ENCODE data around the gene SERINC1. TPM values are rescaled to one million over a fixed set of nuclear protein-coding genes. Genes with fewer than 3 reads are reported as not detected.
"Not testable (repeated sequence)": the region's sequence is repeated elsewhere in the genome, so short reads cannot be mapped to it uniquely, and the experiment has no call there.

SERINC1 gene
- 42.3 and 64.5 TPM in 2 replicates for total RNA-seq (2014; rRNA removed; shearing (Covaris generic))

DNA sequence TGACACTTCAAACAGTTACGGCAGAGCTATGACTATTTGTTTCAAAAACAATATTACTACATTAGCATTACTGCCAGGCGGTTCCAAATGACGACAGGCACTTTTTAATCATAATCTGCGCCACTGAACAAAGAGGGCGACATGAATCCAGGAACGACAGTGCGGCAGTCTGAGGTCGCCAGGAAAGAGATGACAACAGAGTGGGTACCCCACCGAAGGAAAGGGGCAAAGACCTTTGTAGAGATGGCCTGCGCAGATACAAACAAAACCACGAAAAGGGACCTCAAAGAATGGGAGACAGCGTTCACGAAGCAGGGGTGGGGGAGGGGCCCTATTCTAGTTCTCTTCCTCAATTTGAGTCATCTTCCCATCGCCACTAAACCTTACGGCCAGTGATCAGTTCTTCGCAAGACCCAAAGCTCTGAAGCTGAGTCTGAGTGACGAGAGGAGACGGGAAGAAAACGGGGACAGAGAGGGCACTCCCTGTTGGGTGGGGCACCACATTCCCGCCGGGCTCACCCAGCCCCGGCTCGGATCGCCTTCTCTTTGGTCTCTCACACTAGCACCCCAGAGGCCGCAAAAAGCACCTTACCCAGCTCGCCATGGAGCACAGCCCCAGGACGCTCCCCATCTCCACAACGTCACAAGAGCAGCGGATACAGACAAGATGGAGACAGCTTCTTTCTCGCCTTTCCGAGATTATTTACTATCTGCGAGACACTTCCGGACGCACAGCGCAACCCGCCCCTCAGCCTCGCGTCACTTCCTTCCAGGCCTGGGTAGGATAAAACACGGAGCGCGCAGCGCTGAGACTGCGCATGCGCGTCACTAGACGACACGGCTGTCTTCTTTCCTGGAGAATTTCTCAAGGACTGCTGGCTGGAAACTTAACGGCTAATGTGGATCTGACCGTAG is at the start of gene SERINC1:
Gene SERINC1 (minus strand): TSS at position 701 of the 915 bp plus-strand sequence. CDS start 70 bp downstream, at position 631.
- DNase-seq (ENCODE audit: low spot score), result peak; percentile 97
- in situ Hi-C loops (cut with HindIII; ENCODE audit: low sequenced_read_pairs), result no loop called here

DNA sequence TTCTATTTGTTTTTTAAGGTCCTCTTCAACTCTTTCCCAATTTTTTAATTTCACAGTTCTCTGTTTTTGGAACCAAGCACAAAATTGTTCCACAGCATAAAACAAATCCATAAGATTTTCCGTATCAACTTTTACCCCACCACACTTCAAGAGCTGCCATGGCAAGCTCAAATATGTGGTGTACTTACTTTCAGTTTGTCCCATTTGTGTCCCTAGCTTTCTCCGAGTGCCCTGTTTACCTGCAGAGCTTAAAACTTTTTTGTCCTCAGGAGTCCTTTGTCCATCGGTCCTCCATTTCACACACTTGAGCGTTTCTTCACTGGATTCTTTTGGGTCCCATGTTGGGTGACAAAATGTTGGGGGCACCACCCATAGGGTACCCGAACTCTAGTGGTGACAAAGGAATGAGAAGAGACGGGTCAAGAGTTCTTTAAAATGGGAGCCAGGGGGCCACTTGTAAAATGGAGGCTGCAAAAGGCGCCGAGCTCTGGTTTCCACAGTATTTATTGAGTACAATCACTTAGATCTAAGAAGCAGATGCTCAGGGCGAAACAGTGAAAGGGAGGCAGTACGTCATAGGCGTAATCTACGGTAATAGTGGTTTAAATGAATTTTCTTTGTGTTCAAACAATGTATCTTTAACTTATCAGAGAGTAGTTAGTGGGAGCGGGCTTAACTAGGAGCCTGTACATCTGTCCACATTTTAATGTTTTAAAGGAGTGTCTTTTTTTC is 39.8 kb upstream of the SERINC1 start:
- no peak for DNase-seq (ENCODE audit: low spot score)
- in situ Hi-C loops (cut with HindIII; ENCODE audit: low sequenced_read_pairs), result no loop called here

DNA sequence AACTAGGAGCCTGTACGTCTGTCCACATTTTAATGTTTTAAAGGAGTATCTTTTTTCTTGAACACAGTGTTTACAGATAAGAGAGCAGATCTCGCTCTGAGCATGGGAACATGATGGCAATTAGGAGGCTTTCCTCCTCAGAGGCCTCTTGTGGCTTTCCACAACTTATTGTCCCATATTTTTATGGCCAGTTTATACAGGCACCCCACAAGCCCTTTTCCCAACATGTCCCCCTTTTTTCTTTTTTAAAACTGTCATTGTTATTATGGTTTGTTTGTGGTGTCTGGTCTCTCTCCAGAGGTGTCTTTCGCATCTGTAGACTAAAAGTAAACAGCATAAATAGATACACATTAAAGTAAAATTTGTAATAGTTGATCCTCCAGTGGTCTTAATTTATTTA is 33.6 kb upstream of the SERINC1 start:
- in situ Hi-C loops (cut with HindIII; ENCODE audit: low sequenced_read_pairs), result not testable (repeated sequence)

DNA sequence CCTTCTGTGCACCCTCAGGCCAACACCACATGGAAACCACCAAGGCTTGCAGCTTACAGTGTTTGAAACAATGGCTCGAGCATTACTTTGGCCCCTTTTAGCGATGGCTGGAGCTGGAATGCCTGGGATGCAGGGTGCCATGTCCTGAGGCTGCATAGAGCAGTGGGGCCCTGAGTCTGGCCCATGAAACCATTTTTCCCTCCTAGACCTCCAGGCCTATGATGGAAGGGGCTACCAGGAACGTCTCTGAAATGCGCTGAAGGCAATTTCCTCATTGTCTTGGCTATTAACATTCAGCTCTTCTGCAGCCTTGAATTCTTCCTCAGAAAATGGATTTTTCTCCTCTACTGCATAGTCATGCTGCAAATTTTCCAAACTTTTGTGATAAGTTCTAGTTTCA is 29.9 kb upstream of the SERINC1 start:
- in situ Hi-C loops (cut with HindIII; ENCODE audit: low sequenced_read_pairs), result no loop called here

More for the DNA sequence above, 33.6 kb upstream of the SERINC1 start:
- not testable (repeated sequence) for DNase-seq (ENCODE audit: low spot score)

DNA sequence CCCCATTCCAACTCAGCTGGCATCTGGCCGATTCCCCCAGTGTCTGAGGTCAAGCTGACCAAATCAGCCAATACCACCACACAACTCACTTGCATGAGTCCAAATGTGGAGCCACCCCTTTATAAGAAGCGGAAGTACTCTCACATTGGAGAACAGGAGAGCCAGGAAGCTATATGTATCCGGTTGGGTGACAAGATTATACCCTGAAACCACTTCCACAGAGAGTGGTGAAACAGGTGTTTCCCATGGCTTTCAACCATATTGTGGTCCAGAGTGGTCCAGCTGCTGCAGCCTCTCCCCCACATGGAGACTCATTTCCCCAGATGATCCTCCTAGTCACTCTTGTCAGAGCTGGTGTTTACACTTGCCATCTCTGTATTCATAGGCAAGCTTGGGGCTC is 24.0 kb upstream of the SERINC1 start:
- in situ Hi-C loops (cut with HindIII; ENCODE audit: low sequenced_read_pairs), result no loop called here
- no peak for DNase-seq (ENCODE audit: low spot score)

More for the DNA sequence above, 29.9 kb upstream of the SERINC1 start:
- no peak for DNase-seq (ENCODE audit: low spot score)

DNA sequence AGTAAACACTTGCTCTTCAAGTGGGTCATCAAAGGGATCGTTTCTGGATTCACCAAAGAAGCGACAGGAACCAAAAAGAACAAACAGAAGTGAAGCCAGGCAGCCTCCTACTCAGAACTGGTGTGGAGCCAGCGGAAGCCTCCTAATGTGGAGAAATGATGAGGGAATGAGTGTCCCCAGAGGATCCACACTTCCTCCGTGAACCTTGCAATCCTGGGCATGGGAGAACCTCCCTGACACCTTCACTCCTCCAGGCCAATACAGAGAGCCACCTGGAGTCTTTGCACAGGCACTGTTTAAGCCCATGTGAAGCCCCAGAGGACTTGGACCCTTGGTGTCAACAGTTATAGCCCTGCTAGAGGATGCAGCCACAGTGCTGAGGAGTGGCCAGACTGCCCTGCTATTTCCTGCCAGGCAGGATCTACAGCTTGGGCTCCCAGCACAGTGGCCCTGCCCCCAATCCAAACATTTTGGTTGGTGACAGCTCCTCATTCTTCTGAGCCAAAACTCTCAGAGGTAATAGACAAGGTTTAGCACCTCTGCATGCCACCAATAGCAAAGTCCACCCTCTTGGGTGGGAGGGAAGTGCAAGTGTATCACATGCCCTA is 23.2 kb upstream of the SERINC1 start:
- no peak for DNase-seq (ENCODE audit: low spot score)
- in situ Hi-C loops (cut with HindIII; ENCODE audit: low sequenced_read_pairs), result no loop called here

DNA sequence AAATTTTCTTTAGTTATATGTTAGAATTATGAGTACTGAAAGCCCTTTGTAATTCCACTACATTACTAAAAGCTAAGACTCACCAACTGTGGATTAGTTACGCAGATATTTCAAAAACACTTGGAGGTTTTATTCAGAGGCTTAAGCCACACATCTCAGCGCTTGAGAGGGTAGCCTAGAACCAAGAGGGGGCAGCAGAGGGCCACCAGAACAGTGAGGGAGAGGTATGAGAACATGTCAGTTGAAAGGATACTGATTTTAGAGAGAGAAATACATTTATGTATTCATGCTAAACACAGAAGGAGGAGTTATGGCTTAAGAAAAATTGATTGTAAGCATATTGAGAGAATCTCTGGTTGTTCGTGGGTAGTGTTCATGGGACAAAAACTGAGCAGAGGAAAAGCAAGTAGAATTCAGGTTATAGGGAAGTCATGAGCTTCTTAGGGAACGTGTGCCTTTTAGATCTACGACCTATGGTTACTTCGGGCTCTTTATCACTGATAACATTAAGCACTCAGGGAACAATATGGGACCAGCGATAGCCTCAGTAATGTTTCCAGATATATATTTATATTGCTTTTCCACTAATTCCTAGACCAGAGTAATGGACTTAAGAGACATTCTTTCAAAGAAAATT is 20.4 kb upstream of the SERINC1 start:
- DNase-seq (ENCODE audit: low spot score), result peak; percentile 93
- in situ Hi-C loops (cut with HindIII; ENCODE audit: low sequenced_read_pairs), result no loop called here

DNA sequence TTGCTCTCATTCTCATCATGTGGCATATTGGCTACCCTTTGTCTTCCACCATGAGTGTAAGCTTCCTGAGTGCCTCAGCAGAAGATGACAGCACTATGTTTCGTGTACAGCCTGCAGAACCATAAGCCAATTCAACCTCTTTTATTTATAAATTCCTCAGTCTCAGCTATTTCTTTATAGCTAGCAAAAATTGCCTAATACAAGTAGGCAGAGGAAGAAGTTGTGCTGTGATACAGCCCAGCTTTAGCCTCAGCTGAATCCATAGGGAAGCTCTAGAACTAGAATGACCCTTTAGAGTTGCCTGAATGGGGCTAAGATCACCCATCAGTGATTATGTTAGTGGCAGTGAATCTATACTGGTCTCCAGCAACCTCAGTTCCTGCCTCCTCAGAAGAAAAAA is 19.0 kb upstream of the SERINC1 start:
- in situ Hi-C loops (cut with HindIII; ENCODE audit: low sequenced_read_pairs), result no loop called here
- DNase-seq (ENCODE audit: low spot score), result no peak

DNA sequence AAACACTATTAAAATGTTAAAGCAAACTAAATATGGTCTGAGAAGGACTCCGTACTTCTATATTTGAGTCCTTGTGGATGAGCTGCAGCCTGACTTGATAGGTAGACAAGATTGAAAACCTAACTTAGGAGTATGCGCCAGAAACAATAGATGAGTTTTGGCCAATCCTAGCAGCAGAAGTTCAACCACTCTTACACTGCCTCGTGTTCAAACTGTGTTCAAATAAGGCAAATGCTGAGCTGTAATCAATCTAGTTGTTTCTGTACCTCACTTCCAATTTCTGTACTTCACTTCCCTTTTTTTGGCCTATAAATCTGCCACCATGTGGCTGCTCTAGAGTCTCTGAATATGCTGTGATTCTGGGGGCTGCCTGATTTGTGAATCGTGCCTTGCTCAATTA is 13.2 kb upstream of the SERINC1 start:
- in situ Hi-C loops (cut with HindIII; ENCODE audit: low sequenced_read_pairs), result no loop called here
- DNase-seq (ENCODE audit: low spot score), result no peak

DNA sequence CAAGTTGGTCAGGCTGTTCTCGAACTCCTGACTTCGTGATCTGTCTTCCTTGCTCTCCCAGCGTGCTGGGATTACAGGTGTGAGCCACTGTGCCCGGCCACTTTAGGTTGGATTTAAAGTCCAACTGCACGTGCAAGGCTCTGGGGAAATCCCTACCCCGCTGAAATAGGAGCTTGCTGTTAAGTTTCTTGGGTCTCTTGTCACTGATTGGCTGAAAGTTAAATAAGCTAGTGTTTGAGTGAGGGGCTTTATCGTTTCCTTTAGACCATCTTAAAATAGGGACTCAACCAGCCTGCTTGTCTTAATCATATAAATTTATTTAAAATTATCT is 11.1 kb upstream of the SERINC1 start:
- DNase-seq (ENCODE audit: low spot score), result no peak
- in situ Hi-C loops (cut with HindIII; ENCODE audit: low sequenced_read_pairs), result no loop called here

DNA sequence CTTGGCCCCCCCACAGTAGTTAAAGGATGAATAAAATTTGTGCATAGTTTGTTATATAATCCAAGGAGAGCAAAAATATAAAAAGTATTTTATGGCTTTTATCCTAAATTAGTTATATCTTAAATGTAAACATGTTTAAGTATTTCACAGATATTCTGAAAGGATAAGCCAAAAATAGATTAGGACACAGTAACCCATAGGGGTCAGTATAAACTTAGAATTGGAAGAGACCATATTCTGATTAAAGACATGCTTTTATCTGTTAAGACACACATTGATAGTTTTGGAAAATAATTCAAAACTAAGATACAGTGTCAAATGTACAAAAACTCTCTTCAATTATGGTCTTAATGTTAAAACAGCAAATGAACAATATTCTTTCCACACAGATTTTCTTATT is 4.5 kb upstream of the SERINC1 start:
- DNase-seq (ENCODE audit: low spot score), result peak; percentile 25
- in situ Hi-C loops (cut with HindIII; ENCODE audit: low sequenced_read_pairs), result no loop called here

DNA sequence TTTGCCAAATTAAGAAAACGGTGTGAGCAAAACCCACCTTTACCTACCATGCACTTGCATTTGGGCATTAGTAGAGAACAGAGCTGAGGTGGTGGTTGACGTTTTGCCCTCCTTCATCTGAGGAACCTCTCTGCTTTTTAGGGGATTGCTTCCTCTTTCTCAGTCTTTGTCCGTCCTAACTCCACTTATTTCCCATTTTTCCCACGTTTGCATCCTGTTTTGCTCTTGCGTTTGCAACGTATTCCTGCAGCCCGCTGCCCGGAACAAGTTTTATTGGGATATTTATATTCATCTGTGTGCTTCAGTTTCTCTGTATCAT is 374 bp upstream of the SERINC1 start:
- in situ Hi-C loops (cut with HindIII; ENCODE audit: low sequenced_read_pairs), result no loop called here
- DNase-seq (ENCODE audit: low spot score), result no peak

DNA sequence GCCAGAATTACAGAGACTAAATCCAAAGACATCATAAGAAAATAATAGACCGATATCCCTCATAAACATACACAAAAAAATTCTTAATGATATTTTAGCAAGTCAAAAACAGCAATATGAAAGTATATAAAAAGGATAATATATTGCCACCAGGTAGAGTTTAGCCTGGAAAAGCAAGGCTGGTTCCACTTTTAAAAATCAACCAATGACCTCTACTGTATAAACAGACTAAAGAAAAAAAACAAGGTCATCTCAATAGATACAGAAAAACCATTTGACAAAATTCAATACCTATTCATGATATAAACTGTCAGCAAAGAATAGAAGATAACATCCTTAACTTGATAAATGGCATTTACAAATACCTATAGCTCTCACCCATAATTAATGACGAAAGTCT is 9.7 kb downstream of the SERINC1 start:
- in situ Hi-C loops (cut with HindIII; ENCODE audit: low sequenced_read_pairs), result no loop called here

DNA sequence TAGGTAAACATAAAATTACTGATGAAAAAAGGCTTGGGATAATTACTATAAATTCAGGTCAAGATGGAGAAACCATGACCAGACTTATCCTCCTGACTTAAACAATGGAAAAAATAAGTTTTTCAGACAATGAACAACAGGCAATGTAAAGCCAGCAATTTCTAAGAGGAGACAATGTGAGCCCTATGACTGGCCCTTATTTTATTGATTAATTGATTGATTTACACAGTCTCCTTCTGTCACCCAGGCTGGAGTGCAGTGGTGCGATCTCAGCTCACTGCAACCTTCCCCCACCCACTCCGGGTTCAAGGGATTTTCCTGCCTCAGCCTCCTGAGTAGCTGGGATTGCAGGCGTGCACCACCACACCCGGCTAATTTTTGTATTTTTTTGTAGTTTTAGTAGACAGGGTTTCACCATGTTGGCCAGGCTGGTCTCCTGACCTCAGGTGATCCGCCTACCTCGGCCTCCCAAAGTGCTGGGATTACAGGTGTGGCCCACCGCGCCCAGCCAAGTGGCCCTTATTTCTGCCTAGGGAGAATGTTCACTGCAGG is 11.7 kb downstream of the SERINC1 start:
- DNase-seq (ENCODE audit: low spot score); in situ Hi-C loops (cut with HindIII; ENCODE audit: low sequenced_read_pairs): not testable (repeated sequence)

More for the DNA sequence above, 9.7 kb downstream of the SERINC1 start:
- no peak for DNase-seq (ENCODE audit: low spot score)

DNA sequence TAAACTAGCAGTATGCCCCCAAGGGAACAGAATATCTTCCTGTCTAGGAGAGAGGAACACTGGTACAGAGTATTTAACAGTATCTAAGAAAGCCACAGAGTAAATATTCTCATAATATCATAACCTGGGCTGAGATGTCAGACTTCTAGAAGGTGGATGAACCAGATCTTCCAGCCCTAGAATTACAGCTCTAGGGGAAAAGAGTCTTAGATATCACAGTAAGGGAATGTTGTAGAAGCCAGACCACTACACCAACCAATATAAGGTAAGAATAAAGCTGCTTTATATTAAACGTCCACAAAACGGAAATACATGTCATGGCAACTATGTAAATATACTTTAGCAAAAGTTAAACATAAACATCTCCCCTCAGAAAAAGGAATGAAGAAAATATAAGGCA is 12.4 kb downstream of the SERINC1 start:
- no peak for DNase-seq (ENCODE audit: low spot score)
- in situ Hi-C loops (cut with HindIII; ENCODE audit: low sequenced_read_pairs), result no loop called here

DNA sequence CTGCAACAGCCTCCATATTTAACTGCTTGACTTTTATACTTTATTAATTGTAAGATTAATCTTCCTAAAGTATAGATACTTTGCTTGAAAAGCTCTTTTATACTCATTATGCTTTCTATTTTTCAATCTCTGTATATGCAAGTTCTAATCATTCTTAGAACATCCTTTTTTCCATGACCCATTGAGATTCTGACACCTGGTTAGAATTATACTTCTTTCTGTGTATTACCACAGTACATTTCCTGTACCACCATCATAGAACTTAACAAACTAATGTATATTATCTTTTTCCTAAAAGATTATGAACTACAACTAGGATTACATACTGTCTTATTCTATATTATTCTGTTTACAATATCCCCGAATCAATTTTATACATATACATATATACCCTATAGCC is 13.5 kb downstream of the SERINC1 start:
- no peak for DNase-seq (ENCODE audit: low spot score)
- in situ Hi-C loops (cut with HindIII; ENCODE audit: low sequenced_read_pairs), result no loop called here

DNA sequence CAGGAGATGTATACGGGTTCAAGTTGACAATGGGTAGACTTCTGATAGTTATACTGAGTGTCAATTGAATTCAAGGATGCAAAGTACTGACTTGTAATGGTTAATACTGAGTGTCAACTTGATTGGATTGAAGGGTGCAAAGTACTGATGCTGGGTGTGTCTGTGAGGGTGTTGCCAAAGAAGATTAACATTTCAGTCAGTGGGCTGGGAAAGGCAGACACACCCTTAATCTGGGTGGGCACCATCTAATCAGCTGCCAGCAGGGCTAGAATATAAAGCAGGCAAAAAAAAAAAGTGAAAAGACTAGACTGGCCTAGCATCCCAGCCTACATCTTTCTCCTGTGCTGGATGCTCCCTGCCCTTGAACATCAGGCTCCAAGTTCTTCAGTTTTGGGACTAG is 16.5 kb downstream of the SERINC1 start:
- in situ Hi-C loops (cut with HindIII; ENCODE audit: low sequenced_read_pairs); DNase-seq (ENCODE audit: low spot score): not testable (repeated sequence)

DNA sequence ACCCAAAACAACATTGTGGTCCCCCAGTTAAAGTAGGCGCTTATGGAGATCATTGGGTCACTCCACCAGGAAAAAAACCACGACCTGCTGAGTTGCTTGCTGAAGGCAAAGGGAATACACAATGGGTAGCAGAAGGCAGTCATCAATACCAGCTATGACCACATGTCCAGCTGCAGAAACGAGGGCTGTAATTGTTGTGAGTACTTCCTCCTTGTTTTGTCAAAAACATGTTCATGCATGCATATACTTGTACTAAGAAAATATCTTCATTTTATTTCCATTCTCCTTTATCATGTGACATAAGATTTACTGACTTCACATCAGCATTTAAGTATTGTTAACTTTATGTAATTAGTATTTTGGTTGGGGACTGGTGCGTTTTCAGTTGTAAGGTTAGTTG is 16.9 kb downstream of the SERINC1 start:
- in situ Hi-C loops (cut with HindIII; ENCODE audit: low sequenced_read_pairs), result no loop called here
- DNase-seq (ENCODE audit: low spot score), result no peak

DNA sequence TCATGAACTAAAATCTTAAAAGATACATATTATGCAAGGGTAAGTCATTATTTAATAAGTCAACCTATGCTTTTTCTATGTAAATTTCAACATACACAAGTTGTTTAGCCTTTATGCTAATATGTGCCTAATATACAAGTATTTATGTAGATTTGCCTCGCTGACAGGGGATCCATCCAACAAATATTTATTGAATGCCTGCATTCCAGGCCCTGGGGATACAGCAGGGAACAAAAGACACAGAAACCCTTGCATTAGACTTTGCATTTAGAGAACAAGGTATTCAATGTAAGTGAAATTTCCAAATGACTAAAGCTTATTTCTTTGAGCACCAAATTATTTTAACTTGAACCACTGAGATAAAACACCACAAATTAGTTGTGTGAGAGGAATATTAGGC is 19.1 kb downstream of the SERINC1 start:
- DNase-seq (ENCODE audit: low spot score), result no peak
- in situ Hi-C loops (cut with HindIII; ENCODE audit: low sequenced_read_pairs), result no loop called here
